GM12878 (cell line): ENCODE results near the gene SLC39A8. TPM values are rescaled to one million over a fixed set of nuclear protein-coding genes. Genes with fewer than 3 reads are reported as not detected.

Source experiments
- ATAC-seq: fragments of 200-7000 bp; cut with Tn5 transposase; 3 replicates; pipeline ENCODE4 v1.9.1; 2020; ENCODE audit warnings: mild to moderate bottlenecking, moderate library complexity
- BruUV-seq: library from RNA; stranded (reverse); fragments of 400-500 nt; replicated peaks from 2 replicates; lab custom pipeline; 2021; lab: Mats Ljungman, UMichigan
- CTCF ChIA-PET: fragments of 300-600 bp; sonication (Branson Sonifier 250); formaldehyde crosslinking; extraction: SDS; loops from one replicate; lab custom pipeline; 2021; ENCODE audit warnings: inconsistent platforms; lab: Yijun Ruan, JAX
- POLR2A ChIA-PET: fragments of 350-600 bp; formaldehyde crosslinking; extraction: SDS; loops from one replicate; lab custom pipeline; 2021; ENCODE audit warnings: inconsistent platforms; lab: Charles Lee
- RAD21 ChIA-PET: fragments of 300-600 bp; sonication (Branson Sonifier 250); formaldehyde crosslinking; loops from one replicate; lab custom pipeline; 2023; ENCODE audit warnings: antibody characterized with exemption; ENCODE audit not compliant: unreplicated experiment; lab: Charles Lee
- SMC1A ChIA-PET: fragments of 300-600 bp; sonication (Branson Sonifier 250); formaldehyde crosslinking; loops from one replicate; lab custom pipeline; 2023; ENCODE audit not compliant: unreplicated experiment, uncharacterized antibody; lab: Charles Lee
- DNase-seq: peaks from one replicate; pipeline ENCODE4 v3.0.0-alpha.2; 2011; ENCODE audit warnings: low read depth, low spot score
- FAIRE-seq: peaks from 3 replicates; lab custom pipeline; 2011; peaks lifted over from hg19 to GRCh38; lab: Jason Lieb, UNC
- H2AFZ ChIP-seq: 2 replicates; pipeline ENCODE4 v1.6.0; 2011; ENCODE audit warnings: low read depth, low read length, control low read depth; ENCODE audit not compliant: control insufficient read depth
- H3K27ac ChIP-seq: 2 replicates; pipeline ENCODE4 v1.5.1; 2011; ENCODE audit warnings: control low read depth; ENCODE audit not compliant: control insufficient read depth, insufficient read depth
- H3K27me3 ChIP-seq, 2 experiments: replicated peaks in 1 of 2; 2 replicates each; pipeline versions ENCODE4 v1.6.0 to v1.6.1; 2011; ENCODE audit warnings: low read length in 1 of 2; ENCODE audit not compliant: control insufficient read depth in 2 of 2, insufficient read depth in 2 of 2
- H3K36me3 ChIP-seq, 2 experiments: 2 replicates each; pipeline ENCODE4 v1.5.1; 2011; ENCODE audit warnings: low read length in 1 of 2; ENCODE audit not compliant: control insufficient read depth in 2 of 2, insufficient read depth in 2 of 2
- H3K4me1 ChIP-seq: 2 replicates; pipeline ENCODE4 v1.6.1; 2011; ENCODE audit warnings: mild to moderate bottlenecking, low read length, moderate library complexity, mixed read lengths; ENCODE audit not compliant: control insufficient read depth, insufficient read depth
- H3K4me2 ChIP-seq: 2 replicates; pipeline ENCODE4 v1.6.0; 2011; ENCODE audit warnings: control low read depth; ENCODE audit not compliant: control insufficient read depth, insufficient read depth
- H3K4me3 ChIP-seq: fragments of 200-600 bp; sonication (generic); 2 replicates; pipeline ENCODE4 v1.5.1; 2016
- H3K79me2 ChIP-seq: 2 replicates; pipeline ENCODE4 v1.6.0; 2011; ENCODE audit warnings: low read length; ENCODE audit not compliant: control insufficient read depth, insufficient read depth
- H3K9ac ChIP-seq: 2 replicates; pipeline ENCODE4 v1.8.0; 2011; ENCODE audit warnings: low read length, control low read depth, mixed read lengths; ENCODE audit not compliant: control insufficient read depth, insufficient read depth
- H3K9me3 ChIP-seq: replicated peaks from 3 replicates; pipeline ENCODE4 v1.5.1; 2011; ENCODE audit warnings: mild to moderate bottlenecking, low read length; ENCODE audit not compliant: control insufficient read depth, insufficient read depth
- H4K20me1 ChIP-seq: 2 replicates; pipeline ENCODE4 v1.6.0; 2011; ENCODE audit not compliant: control insufficient read depth, insufficient read depth
- ATF7 ChIP-seq: fragments of 450-650 bp; IDR thresholded peaks from 2 replicates; pipeline ENCODE4 v1.6.1; 2016; ENCODE audit warnings: low read depth, mild to moderate bottlenecking
- BMI1 ChIP-seq: fragments of 450-650 bp; IDR thresholded peaks from 2 replicates; pipeline ENCODE4 v1.6.1; 2016; ENCODE audit warnings: mild to moderate bottlenecking, moderate library complexity, borderline replicate concordance
- CHD2 ChIP-seq: IDR thresholded peaks from 2 replicates; pipeline ENCODE4 v1.6.1; 2011; ENCODE audit warnings: low read depth, low read length, improper control_type of control experiment, borderline replicate concordance
- CUX1 ChIP-seq: IDR thresholded peaks from 2 replicates; pipeline ENCODE4 v1.6.1; 2012; ENCODE audit warnings: improper control_type of control experiment, low read depth, low read length; ENCODE audit not compliant: insufficient replicate concordance
- EZH2 ChIP-seq: IDR thresholded peaks from 2 replicates; pipeline ENCODE4 v1.6.1; 2012; ENCODE audit warnings: low read depth, mild to moderate bottlenecking, control low read depth, inconsistent platforms, low read length, borderline replicate concordance; ENCODE audit not compliant: control insufficient read depth
- FOXM1 ChIP-seq: IDR thresholded peaks from 2 replicates; pipeline ENCODE4 v1.6.1; 2012; ENCODE audit warnings: low read depth, mild to moderate bottlenecking, inconsistent platforms, low read length, moderate library complexity
- MEF2B ChIP-seq: fragments of 450-650 bp; IDR thresholded peaks from 2 replicates; pipeline ENCODE4 v1.6.1; 2018; ENCODE audit warnings: mild to moderate bottlenecking, moderate library complexity; ENCODE audit not compliant: partially characterized antibody, poor library complexity, severe bottlenecking
- MYC ChIP-seq: IDR thresholded peaks from 2 replicates; pipeline ENCODE4 v1.6.1; 2011; ENCODE audit warnings: mild to moderate bottlenecking, low read length, moderate library complexity, inconsistent platforms; ENCODE audit not compliant: insufficient read depth, insufficient replicate concordance, insufficient read length, severe bottlenecking
- NFYA ChIP-seq: IDR thresholded peaks from 2 replicates; pipeline ENCODE4 v1.6.1; 2011; ENCODE audit warnings: low read depth, mild to moderate bottlenecking, low read length, improper control_type of control experiment, borderline replicate concordance
- RAD21 ChIP-seq: IDR thresholded peaks from 2 replicates; pipeline ENCODE4 v1.6.1; 2011; ENCODE audit warnings: mild to moderate bottlenecking, low read depth, low read length, moderate library complexity; ENCODE audit not compliant: insufficient read depth
- SMARCA5 ChIP-seq: fragments of 450-650 bp; IDR thresholded peaks from 2 replicates; pipeline ENCODE4 v1.6.1; 2017; ENCODE audit warnings: mild to moderate bottlenecking
- SRF ChIP-seq, 2 experiments: IDR thresholded peaks; 2 replicates each; pipeline ENCODE4 v1.6.1; 2011; ENCODE audit warnings: low read depth in 2 of 2, low read length in 2 of 2, mild to moderate bottlenecking in 1 of 2, moderate library complexity in 1 of 2
- ZNF24 ChIP-seq: fragments of 450-650 bp; IDR thresholded peaks from 2 replicates; pipeline ENCODE4 v1.6.1; 2017; ENCODE audit warnings: antibody characterized with exemption, mild to moderate bottlenecking
- ZNF274 ChIP-seq: IDR thresholded peaks from one replicate; pipeline ENCODE4 v1.8.0; 2011; ENCODE audit not compliant: insufficient read length, insufficient read depth
- WGBS: methylation state at CpG from one replicate; pipeline ENCODE4 v1.1.6; 2016; ENCODE audit warnings: low lambda C conversion rate; ENCODE audit not compliant: insufficient replicate concordance, insufficient coverage; ENCODE audit errors: missing lambda C conversion rate; 5-methylcytosine and 5-hydroxymethylcytosine counted together
- in situ Hi-C: fragments of 300-500 bp; cut with MboI; formaldehyde crosslinking; loops from 9 replicates; pipeline ENCODE4 v1.14.3; 2018; ENCODE audit warnings: mixed read lengths
- intact Hi-C: fragments of 100-400 bp; cut with micrococcal nuclease; formaldehyde crosslinking; loops from one replicate; pipeline ENCODE4 v1.14.2; 2022; ENCODE audit not compliant: unreplicated experiment
- polyA plus RNA-seq, 11 experiments: library from polyadenylated mRNA; depleted of rRNA in 4 of 11; unstranded in 6 of 11; stranded (reverse) in 5 of 11; fragments of >200 nt; fragmentation: Nextera tagmentation in 4 of 11; fragmentation: Illumina TruSeq in 1 of 11; extraction: Ambion mirVana in 4 of 11; extraction: Trizol in 1 of 11; gene quantifications; 1 replicate in 1 of 11; 2 replicates in 10 of 11; pipeline versions ENCODE4 v1.2.1 to v1.2.3, GENCODE V29; 2011 to 2016; ENCODE audit warnings: inconsistent platforms in 2 of 11, missing spikeins in 2 of 11, low read depth in 1 of 11
- total RNA-seq, 4 experiments: library from RNA; depleted of rRNA in 3 of 4; stranded (reverse); fragments of >200 nt in 3 of 4; fragmentation: Illumina TruSeq in 1 of 4; extraction: Trizol in 1 of 4; gene quantifications; 2 replicates each; pipeline versions ENCODE4 v1.2.1 to v1.2.3, GENCODE V29; 2013 to 2021

The SLC39A8 gene
- total and polyA plus RNA-seq, 10 of the 15 experiments (the other 5 are each of a cell fraction or from before 2014, with no cell fraction given), result 7.9 to 47.8 (median 32.8) TPM

DNA sequence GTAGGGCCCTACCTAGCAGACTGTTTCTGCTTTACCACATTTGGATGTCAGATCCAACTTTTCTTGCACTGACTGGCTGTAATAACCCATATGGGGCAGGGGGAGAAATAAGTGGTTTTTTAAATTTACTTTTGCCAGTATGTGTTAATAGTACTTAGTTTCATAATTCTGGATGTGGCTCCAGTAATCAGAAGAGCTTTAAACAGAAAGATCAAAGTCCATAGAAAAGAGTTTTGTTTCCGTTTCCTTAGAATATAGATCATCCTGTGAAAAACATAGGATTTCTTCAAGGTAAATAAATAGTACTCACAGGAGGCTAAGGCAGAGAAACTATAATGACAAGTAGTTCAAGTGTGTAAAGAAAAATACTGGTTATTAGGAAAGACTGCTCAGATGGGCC, 85.6 kb downstream of the SLC39A8 start (continued):
- TF ChIP-seq NFYA (no peak), ZNF24 (no peak), SRF (IDR thresholded peaks at IDR 0.05; ENCODE audit: low read depth in 2 of 2, low read length in 2 of 2) (no peak), CHD2 (no peak), RAD21 (no peak), ZNF274 (no peak), MYC (no peak), MEF2B (no peak)

DNA sequence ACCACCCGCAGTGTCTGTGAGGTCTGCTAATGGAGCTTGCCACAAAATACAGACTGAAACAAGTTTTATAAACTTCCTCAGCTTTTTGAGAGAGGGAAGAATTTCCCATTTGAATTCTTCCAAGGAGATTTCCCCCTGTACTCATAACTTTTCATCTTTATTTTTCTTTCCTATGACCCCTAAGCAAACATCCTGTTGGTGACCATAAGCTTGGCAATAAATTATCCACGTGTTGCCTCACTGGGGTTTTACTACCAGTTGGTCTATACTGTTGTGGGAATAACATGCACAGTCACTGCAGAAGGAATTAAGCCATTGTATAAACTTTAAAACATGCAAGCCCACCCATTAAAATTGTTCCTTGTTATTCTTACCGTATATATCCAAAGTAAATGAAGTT, 86.2 kb downstream of the SLC39A8 start:
- ChIA-PET POLR2A (no interaction called here), SMC1A (interaction anchor here (0.6 to 1.1 kb wide), 2 partner anchors 65 to 1090 kb away, joined by 3 read pairs; no protein-coding TSS in a partner anchor), CTCF (interaction anchor here (0.8 to 3.0 kb wide), 6 partner anchors 10 to 172 kb away, joined by 3 to 28 read pairs (median 3); no protein-coding TSS in a partner anchor), RAD21 (interaction anchor here (1.1 to 3.4 kb wide), 2 partner anchors 82 to 171 kb away, joined by 4 to 20 read pairs; no protein-coding TSS in a partner anchor)
- H3K79me2 ChIP-seq, result no peaks in the 10 kb centered on the region
- ATAC-seq (no peak), DNase-seq (no peak), FAIRE-seq (no peak)
- no peaks in the 10 kb centered on the region for H3K27me3 ChIP-seq
- no peak overlapping the region for H3K27ac ChIP-seq
- no peak overlapping the region for H2AFZ ChIP-seq
- H3K4me1 ChIP-seq, result no peaks in the 10 kb centered on the region
- H3K4me3 ChIP-seq, result no peak overlapping the region
- H4K20me1 ChIP-seq, result no peaks in the 10 kb centered on the region
- TF ChIP-seq EZH2 (no peak), CUX1 (no peak), ATF7 (no peak), BMI1 (no peak), SMARCA5 (no peak), FOXM1 (no peak)
- no TSS peak for BruUV-seq
- H3K36me3 ChIP-seq, result no peaks in the 10 kb centered on the region
- H3K9me3 ChIP-seq, result no peaks in the 10 kb centered on the region
- H3K4me2 ChIP-seq, result no peak overlapping the region
- 49% methylated on average over 3 of the region's 3 CpGs for WGBS
- H3K9ac ChIP-seq, result no peak overlapping the region
- intact Hi-C loops, result loop anchor here (5.0 kb wide), 1 partner anchor 368 kb away; no protein-coding TSS in a partner anchor
- in situ Hi-C loops, result no loop called here
